GM21576 (cell line): ENCODE data around the gene LUC7L2.
"Not testable (repeated sequence)": the region's sequence is repeated elsewhere in the genome, so short reads cannot be mapped to it uniquely, and the experiment has no call there.

Experiments used
- ATAC-seq: cut with Tn5 transposase; IDR thresholded peaks from one replicate; pipeline ENCODE4 v1.9.1; 2021; ENCODE audit warnings: mild to moderate bottlenecking, moderate library complexity; ENCODE audit not compliant: unreplicated experiment

The LUC7L2 gene

GRCh38 chr7:139393621-139394211 is 34.0 kb downstream of the LUC7L2 start:
- ATAC-seq, result no peak

GRCh38 chr7:139394540-139394939 is 34.8 kb downstream of the LUC7L2 start:
- no peak for ATAC-seq

- no peak for ATAC-seq
These were observed 36.7 kb downstream of the LUC7L2 start for GRCh38 chr7:139396323-139396951.

- ATAC-seq, result no peak
These were observed 37.5 kb downstream of the LUC7L2 start for GRCh38 chr7:139397192-139397591.

GRCh38 chr7:139403601-139404000 is 43.9 kb downstream of the LUC7L2 start:
- ATAC-seq, result no peak

- no peak for ATAC-seq
These were observed 47.9 kb downstream of the LUC7L2 start for GRCh38 chr7:139407555-139407954.

GRCh38 chr7:139414743-139415402 is 55.2 kb downstream of the LUC7L2 start:
- ATAC-seq, result not testable (repeated sequence)

GRCh38 chr7:139416405-139416804 is 56.7 kb downstream of the LUC7L2 start:
- ATAC-seq, result no peak

GRCh38 chr7:139417478-139417877 is 57.8 kb downstream of the LUC7L2 start:
- no peak for ATAC-seq

- no peak for ATAC-seq
These were observed 61.4 kb downstream of the LUC7L2 start for GRCh38 chr7:139421123-139421522.

- no peak for ATAC-seq
These were observed 62.4 kb downstream of the LUC7L2 start for GRCh38 chr7:139422126-139422525.

- ATAC-seq, result no peak
These were observed 63.4 kb downstream of the LUC7L2 start for GRCh38 chr7:139423091-139423490.

GRCh38 chr7:139424004-139424403 is 64.3 kb downstream of the LUC7L2 start:
- no peak for ATAC-seq

GRCh38 chr7:139425701-139426100 is 66.0 kb downstream of the LUC7L2 start:
- not testable (repeated sequence) for ATAC-seq

- ATAC-seq, result no peak
These were observed 66.7 kb downstream of the LUC7L2 start for GRCh38 chr7:139426258-139427028.

- ATAC-seq, result no peak
These were observed 67.3 kb downstream of the LUC7L2 start for GRCh38 chr7:139427029-139427420.

- ATAC-seq, result no peak
These were observed 68.1 kb downstream of the LUC7L2 start for GRCh38 chr7:139427788-139428187.

- not testable (repeated sequence) for ATAC-seq
These were observed 70.0 kb downstream of the LUC7L2 start for GRCh38 chr7:139429735-139430134.

GRCh38 chr7:139430443-139430842 is 70.7 kb downstream of the LUC7L2 start:
- ATAC-seq, result no peak

- no peak for ATAC-seq
These were observed 71.3 kb downstream of the LUC7L2 start for GRCh38 chr7:139431010-139431409.

GRCh38 chr7:139431459-139431858 is 71.8 kb downstream of the LUC7L2 start:
- no peak for ATAC-seq

- ATAC-seq, result no peak
These were observed 77.1 kb downstream of the LUC7L2 start for GRCh38 chr7:139436806-139437205.
